GM13977 (cell line): ENCODE data around the gene FAM168A.

ENCODE experiments used
- DNase-seq: peaks from one replicate; pipeline ENCODE4 v3.0.0; 2012; ENCODE audit warnings: low spot score
- CTCF ChIP-seq: IDR thresholded peaks from 2 replicates; pipeline ENCODE4 v1.5.1; 2012; ENCODE audit warnings: mild to moderate bottlenecking, control low read depth; ENCODE audit not compliant: insufficient read depth; ENCODE audit errors: extremely low read depth, missing control alignments
- in situ Hi-C: fragments of 300-500 bp; cut with MboI; formaldehyde crosslinking; loops from one replicate; pipeline ENCODE4 v1.12.0; 2022; ENCODE audit warnings: low sequenced_read_pairs, low pct_unique_long_range_greater_than_20kb, mixed read lengths, inconsistent platforms; ENCODE audit not compliant: unreplicated experiment

The FAM168A gene

DNA sequence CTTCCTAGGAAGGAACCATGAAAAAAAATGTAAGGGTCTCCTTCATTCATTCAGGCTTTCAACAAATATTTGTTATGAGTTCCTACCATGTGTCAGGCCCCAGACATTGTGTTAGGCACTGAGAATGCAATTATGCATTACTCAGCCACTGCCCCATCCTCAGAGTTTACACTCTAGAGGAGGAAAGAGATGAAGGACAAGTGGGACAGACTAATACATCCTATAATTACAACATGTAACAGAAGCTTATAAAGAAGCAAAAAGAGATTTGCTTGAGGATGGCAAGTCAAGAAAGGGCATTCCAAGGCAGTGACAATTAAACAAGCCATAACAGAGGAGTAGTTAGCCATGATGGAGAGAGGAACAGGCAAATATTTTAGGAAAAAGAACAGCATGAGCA, 78.6 kb downstream of the FAM168A start:
- no peak for DNase-seq
- in situ Hi-C loops, result no loop called here
- no peak for TF ChIP-seq CTCF

DNA sequence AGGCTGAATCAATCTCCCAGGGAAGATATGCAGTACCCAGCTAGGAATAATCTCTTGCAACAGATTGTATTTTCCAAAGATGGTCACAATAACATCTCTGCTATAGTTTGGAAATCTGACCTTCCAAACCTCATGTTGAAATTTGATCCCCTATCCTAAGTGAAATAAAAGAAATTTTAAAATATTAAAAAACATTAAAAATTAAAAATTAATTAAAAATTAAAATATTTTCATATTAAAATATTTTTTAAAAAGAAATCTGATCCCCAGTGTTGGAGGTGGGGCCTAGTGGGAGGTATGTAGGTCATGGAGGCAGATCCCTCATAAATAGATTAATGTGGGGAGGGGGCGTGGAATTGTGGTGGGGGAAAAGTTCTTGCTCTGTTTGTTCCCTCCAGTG, 79.7 kb downstream of the FAM168A start:
- in situ Hi-C loops, result no loop called here
- no peak for TF ChIP-seq CTCF
- DNase-seq, result no peak

DNA sequence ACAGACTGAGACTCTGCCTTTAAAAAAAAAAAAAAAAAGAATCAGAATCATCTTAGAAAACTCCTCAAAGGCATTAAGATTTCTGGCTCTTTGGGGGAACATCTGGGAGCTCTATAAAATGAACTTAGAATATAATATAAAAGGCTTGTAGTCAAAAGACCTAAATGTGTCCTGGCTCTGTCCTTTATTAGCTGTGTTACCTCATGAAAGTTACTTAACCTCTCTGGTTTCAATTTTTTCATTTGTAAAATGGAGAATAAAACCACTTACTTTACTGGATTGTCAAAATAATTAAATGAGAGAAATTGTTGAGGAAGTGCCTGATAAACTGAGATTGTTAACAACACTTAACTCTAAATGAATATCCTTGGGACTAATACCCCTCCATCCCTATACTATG, 81.8 kb downstream of the FAM168A start:
- TF ChIP-seq CTCF, result no peak
- DNase-seq, result no peak
- in situ Hi-C loops, result no loop called here

- no peak for DNase-seq
- no peak for TF ChIP-seq CTCF
- in situ Hi-C loops, result no loop called here
Observed at GRCh38 chr11:73513707-73514106, 84.2 kb downstream of the FAM168A start.

GRCh38 chr11:73510877-73511276, 87.0 kb downstream of the FAM168A start:
- no peak for DNase-seq

DNA sequence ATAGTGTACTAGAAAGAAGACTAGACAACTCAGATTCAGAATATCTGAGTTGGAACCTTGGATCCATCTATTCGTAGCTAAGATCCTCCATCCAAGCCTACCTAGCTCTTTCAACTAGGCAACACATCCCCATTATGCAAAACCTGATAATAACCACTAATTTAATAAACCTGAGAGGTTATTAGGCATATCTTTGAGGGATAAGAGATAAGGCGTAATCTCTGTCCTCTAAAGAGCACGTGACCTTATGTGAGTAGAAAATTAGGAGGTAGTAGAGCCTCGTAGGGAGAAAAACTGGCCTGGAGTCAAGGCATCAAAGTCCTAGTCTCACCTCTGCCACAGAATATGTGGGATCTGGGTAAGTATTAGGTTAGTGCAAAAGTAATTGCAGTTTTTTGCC, 87.8 kb downstream of the FAM168A start:
- in situ Hi-C loops, result no loop called here
- TF ChIP-seq CTCF, result no peak
- DNase-seq, result no peak

More at GRCh38 chr11:73510877-73511276, 87.0 kb downstream of the FAM168A start:
- TF ChIP-seq CTCF, result no peak
- in situ Hi-C loops, result no loop called here

DNA sequence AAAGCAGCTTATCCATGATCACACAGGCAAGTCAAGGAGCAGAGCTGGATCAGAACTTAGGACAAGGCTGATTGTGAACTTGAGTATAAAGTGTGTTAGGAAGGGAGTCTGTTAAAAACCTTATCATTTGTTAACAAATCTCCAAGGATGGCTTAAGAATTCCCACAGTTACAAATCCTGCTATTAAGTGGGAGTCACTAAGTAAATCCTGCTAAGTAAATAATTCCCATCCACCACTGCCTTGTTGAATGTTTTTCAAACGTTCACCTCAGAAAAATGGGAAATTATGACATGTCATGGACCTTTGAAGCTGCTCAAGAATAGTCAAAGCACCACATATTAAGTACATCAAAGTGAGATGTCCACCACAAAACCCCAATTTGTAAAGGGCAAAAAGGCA, 88.7 kb downstream of the FAM168A start:
- in situ Hi-C loops, result no loop called here

More for the DNA sequence above, 88.7 kb downstream of the FAM168A start:
- TF ChIP-seq CTCF, result no peak
- no peak for DNase-seq
